ENCODE measurements around the gene PDCD6IP. TPM values are rescaled to one million over a fixed set of nuclear protein-coding genes. Genes with fewer than 3 reads are reported as not detected.
"Not testable (repeated sequence)": the region's sequence is repeated elsewhere in the genome, so short reads cannot be mapped to it uniquely, and the experiment has no call there.

PDCD6IP gene
- polyA plus RNA-seq, 1 donor = 104 TPM

DNA sequence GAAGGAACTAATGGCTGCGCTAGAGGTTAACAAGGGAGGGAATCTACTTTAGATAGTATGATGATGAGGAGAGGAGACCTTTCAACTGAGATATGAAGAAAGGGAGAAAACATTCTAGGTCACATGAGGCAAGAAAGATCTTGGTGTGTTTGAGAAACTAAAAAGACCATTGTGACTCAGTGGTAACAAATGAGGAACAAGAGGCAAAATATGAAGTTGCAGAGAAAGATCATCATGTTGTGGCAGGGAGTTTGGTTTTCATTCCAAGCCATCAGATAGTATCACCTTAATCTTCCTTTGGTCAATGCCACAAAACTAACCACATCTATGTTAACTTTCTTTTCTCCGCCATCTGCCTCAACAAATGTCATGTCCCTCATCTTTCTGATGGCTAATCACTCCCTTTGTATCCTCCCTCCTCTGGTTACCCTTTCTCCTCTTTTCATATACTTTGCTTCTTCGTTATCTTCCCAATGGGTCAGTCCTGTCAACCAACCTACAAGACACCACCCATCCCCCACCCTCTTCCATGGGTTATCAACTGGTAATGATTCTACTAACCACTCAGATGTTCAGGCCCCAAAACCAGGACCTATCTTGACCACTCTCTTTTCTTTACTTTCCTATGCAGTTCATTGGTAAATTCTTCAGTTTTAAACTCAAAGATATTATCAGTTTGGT lies 2.4 kb upstream of the PDCD6IP start:
- no peak for DNase-seq

DNA sequence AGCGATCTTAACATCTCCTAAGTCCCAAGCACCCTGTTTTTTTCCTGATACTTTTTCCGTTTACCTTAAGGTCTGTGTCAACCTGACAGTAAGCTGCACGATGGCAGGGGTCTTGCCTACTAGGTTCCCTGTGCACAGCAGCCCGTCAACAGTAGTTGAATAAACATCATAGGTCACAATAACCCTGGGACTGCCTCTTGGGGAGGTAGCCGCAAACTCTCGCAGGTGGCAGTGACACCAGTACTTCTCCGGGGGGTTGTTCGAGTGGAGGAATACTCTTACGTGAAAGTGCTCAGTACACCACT lies 365 bp upstream of the PDCD6IP start:
- no peak for DNase-seq

GRCh38 chr3:33799202-33799551 lies 747 bp downstream of the PDCD6IP start:
- DNase-seq = no peak

DNA sequence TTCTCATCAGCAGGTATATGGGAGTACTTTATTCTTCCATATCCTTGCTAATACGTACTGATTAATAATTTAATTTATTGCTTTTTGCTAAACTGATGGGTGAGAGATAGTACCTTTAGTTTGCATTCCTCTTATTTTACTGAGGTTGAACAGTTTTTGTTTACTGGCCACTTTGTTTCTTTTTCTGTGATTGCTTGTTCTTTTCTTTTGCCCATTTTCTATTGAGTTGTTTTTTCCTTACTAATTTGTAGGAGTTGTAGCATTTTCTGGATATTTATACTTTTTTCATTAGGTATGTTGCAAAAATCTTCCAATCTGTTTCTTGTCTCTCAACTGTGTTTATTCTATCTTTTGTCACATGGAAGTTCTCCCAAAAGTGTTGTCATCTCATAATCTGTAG lies 4.8 kb downstream of the PDCD6IP start:
- no peak for DNase-seq

DNA sequence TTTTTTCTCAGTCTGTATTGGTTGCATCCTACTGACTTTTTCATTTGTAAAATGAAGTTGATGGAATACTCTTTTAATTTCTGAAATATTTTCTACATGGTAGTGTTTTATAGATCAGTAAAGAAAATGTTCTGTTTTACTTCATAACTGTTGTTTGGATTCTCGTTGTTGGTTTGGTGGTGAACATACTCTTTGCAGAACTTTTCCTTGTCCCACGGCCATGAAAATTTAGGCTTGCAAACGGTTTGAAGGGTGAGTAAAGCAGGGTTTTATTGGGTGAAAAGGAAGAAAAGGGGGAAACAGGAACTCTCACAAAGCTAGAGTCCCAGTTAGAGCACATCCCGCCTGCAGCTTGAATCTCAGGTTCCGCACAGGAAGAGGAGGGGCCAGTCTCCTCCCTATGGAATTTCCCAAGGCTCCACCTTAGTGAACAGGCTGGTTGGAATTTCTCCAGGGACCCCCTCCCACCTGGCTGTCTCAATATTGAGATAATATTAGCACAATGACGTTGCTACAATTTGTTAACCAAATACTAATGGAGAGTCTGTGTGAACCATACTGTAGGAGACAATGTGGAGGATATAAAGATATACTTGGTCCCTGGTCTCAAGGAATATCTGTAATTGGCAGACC lies 5.6 kb downstream of the PDCD6IP start:
- no peak for DNase-seq

DNA sequence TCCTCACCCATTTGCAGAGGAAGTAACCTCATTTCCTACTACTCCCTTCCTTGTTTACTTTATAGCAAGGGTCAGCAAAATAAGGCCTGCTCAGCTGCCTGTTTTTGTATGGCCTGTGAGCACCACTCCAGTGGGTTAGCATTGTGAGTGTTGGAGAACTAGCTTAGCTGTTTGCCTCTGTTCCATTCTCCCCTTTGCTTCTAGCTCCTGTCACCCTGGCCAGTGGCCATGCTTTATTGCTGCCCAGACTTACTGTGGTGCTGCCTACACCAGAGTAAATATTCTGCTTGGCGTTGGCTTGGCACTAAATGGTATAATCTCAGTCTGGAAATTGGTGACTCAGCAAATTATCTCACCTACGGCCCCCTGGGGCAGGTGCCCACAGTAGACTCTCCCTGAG lies 8.8 kb downstream of the PDCD6IP start:
- no peak for DNase-seq

GRCh38 chr3:33808559-33808958 lies 10.1 kb downstream of the PDCD6IP start:
- DNase-seq = no peak

DNA sequence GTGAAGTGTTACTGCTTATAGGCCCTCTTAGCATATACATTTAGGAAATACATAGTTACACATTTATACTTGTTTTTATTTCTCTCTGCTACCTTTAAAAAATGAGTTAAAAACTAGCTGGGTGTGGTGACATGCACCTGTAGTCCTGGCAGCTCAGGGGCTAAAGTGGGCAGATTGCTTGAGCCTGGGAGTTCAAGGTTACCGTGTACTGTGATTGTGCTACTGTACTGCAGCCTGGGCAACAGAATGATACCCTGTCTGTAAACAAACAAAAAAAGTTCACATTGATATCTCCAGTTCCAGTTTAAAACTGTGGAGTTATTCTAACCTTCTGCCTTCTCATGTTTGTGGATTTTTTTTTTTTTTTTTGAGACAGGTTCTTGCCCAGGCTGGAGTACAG lies 12.1 kb downstream of the PDCD6IP start:
- DNase-seq = no peak

- DNase-seq = no peak
Measured at GRCh38 chr3:33821989-33822388, 23.6 kb downstream of the PDCD6IP start.

DNA sequence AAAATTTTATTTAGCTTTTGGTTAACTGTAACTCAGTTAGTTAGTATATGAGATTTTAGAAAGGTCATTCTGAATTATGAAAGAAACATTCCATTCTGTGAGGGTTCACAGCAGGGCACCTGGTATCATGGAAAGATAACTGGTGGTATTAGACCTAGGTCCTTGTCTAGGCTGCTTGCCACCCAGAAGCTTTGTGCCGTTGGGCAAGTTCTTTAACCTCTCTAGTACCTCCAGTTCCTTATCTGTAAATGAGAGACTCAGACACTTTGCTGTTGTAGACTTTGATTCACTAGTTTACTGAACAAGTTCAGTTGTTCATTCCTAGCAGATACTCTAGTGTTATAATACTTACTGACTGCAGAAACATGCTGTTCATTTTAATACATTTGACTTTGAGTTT lies 25.4 kb downstream of the PDCD6IP start:
- DNase-seq = no peak

DNA sequence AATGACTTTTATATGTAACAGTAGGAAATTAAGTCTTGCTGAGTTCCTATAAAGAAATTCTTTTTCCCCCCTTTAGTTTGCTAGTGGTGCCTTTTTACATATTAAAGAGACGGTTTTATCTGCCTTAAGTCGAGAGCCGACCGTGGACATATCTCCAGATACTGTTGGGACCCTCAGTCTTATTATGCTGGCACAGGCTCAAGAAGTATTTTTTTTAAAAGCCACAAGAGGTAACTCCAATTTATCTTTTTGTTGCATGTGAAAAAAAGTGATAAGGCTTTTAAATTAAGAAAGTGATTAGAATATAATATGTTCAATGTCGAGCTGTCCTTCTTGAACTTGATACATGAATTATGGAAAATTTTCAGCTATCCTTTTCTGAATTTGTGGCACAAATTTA lies 26.7 kb downstream of the PDCD6IP start:
- DNase-seq = no peak

GRCh38 chr3:33826206-33826605 lies 27.8 kb downstream of the PDCD6IP start:
- no peak for DNase-seq

GRCh38 chr3:33826688-33827087 lies 28.3 kb downstream of the PDCD6IP start:
- DNase-seq = no peak

GRCh38 chr3:33829720-33830119 lies 31.3 kb downstream of the PDCD6IP start:
- no peak for DNase-seq

DNA sequence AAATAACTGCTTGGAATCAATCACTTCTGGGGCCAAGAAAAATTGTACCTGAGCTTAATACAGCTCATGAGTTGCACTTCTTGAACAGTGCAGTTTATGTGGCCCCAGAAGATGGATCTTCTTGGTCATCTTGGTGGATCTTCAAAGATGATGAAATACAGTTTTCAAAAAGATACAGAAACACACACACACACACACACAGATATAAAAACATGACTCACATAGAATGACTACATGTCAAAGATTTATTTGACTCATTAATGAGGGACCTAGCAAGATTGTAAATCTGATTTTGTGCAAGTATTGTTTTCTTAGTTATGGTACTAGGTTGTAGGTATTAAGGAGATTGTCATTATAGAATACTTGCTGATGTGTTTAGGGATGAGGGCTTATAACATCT lies 32.6 kb downstream of the PDCD6IP start:
- DNase-seq = no peak

DNA sequence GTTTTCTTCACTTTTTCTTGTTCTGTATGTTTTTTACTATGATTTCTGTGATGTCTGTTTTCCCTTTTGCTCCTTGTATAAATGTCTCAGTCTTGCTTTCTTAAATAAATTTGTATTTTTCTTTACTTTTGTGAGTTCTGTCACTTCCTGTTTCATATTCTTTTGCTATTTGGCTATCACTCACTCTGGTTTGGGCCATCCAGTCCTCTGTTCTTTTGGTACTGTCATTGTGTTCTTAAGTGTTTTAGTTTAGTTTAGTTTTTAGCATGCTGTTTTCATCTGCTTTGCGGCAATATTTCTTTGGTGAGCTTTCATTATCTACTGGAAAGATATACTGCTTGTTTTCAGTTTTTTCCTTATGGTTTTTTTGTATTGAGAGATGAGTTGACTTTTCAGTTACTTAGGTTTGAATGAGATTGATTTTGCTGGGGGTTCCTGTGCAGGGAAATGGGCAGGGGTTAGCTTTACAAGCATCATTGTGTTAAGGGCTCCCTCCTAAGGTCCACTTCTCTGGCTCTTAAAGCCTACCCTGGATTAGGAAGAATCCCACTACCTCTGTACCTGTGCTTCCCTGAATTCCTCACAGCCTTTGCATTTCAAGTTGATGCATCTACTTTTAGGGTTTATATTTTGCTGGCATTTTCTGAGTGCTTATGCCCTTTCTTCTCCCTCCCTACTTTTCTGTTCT lies 35.1 kb downstream of the PDCD6IP start:
- DNase-seq = no peak

DNA sequence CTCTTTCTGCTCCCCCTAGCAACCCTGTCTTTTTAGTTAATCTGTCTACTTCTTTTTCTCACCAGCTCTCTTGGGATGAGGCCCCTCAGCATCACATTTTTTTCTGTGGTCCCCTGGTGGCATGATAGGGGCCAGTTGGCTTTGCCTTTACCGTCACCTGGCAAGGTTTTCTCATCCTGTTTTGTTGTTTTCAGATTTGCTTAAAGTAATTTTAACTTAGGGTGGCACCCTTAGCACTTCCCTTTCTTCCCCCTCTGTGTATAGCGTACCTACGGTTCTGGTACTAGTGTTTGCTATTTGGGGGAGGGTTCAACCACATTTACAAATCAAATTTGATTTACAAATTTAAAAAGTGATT lies 35.6 kb downstream of the PDCD6IP start:
- DNase-seq = no peak

DNA sequence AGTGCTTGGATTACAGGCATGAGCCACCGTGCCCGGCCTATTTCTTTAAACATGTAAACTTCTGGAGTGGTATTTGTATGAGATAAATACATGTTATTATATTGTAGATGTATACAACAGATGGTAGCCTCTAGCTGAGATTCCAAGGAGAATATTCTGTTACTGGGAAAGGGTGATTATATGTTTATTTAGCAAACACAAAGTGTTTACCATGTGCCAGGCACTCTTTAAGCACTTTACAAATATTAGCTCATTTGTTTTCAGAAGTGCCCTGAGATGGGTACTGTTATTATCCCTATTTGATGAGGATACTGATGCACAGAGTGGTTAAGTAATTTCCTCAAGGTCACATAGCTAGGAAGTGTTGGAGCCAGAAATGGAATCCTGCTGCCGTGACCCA lies 38.8 kb downstream of the PDCD6IP start:
- not testable (repeated sequence) for DNase-seq

GRCh38 chr3:33839283-33839682 lies 40.9 kb downstream of the PDCD6IP start:
- no peak for DNase-seq

DNA sequence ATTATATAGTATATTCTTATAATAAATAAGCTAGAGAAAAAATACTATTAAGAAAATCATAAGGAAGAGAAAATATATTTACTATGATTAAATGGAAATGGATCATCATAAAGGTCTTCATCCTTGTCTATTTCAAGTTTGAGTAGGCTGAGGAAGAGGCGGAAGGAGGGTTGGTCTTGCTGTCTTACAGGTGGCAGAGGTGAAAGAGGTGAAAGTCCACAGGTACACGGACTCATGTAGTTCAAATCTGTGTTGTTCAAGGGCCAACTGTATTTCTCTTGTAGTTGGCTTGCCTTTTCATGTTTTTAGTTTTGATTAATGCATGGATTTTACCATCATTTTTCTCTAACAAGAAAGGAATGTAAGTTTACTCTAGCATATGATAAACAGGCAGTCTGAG lies 41.7 kb downstream of the PDCD6IP start:
- no peak for DNase-seq

DNA sequence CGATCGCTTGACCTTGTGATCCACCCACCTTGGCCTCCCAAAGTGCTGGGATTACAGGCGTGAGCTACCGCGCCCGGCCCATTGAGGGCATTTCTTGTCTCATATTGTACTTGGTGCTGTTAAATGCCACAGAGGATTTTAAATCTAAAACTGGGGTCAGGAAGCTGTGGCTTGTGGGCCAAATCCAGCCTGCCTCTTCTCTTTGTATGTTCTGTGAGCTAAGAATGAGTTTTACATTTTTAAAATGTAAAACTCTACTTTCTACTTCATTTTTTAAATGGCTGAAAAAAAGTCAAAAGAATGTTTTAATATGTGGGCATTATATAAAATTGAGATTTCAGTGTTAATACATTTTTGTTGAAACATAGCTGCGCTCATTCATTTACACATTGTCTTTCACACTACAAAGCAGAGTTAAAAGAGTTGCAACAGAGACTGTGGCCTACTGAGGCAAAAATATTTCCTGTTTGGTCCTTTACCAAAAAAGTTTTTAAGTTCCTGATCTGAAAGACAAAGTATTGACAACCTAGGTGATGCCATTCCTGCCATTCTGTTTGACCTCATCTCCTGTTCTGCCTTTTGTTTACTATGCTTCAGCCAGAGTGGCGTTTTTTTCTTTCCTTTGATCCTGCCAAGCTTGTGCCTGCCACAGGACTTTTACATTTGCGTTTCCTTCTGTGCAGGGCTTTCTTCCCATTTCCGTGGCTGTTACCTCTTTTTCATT lies 50.4 kb downstream of the PDCD6IP start:
- no peak for DNase-seq

DNA sequence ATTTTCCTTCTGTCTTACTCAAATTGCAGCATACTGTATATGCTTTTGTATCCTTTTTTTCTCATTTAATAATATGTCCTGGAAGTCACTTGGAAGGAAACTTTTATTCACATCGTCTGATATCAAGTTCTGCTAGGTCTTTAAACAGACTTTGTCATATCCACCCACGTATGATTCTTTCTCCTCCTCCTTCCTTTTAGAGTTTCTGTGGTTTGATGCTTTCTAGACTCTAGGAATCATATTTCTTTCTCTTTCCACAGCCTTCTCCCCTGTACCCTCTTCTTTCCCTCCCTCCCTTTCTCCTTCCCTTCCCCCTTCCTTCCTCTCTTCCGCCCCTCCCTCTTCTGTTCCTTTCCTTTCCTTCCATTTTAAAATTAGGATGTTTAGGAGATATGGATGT lies 52.2 kb downstream of the PDCD6IP start:
- DNase-seq = not testable (repeated sequence)

DNA sequence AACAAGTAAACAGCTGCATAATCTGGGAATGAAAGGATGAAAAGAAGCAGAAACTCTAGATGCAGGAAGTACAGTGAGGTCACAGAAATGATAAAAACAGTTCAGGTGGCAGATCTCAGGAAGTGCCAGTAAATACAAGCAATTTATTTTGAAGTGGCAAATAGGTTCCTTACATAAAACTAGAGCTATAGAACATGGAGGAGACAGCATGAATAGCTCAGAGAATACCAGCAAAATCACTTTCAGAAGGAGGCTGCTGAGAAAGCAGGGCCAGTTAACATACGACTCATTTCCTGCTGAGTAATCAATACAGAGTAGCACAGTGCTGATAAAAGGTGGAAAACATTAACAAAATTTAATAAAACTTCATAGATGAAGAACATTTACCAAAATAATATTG lies 57.0 kb downstream of the PDCD6IP start:
- DNase-seq = not testable (repeated sequence)

Measured in hindlimb muscle (tissue), 1 donor.